Naive thymus-derived CD4-positive, alpha-beta T cell (primary cell): ENCODE measurements around the gene NLRP8. TPM values are rescaled to one million over a fixed set of nuclear protein-coding genes. Genes with fewer than 3 reads are reported as not detected.
"Not testable (repeated sequence)": the region's sequence is repeated elsewhere in the genome, so short reads cannot be mapped to it uniquely, and the experiment has no call there.

ENCODE experiments used
- ATAC-seq: fragments of 150-1000 bp; cut with Tn5 transposase; 2 replicates; pipeline ENCODE4 v1.10.0; 2021; ENCODE audit warnings: mild to moderate bottlenecking, moderate library complexity
- CTCF ChIA-PET: fragments of 350-600 bp; sonication (Branson Sonifier 250); formaldehyde crosslinking; loops from one replicate; lab custom pipeline; 2021; ENCODE audit warnings: antibody characterized with exemption; lab: Charles Lee
- POLR2A ChIA-PET: fragments of 350-600 bp; sonication (Branson Sonifier 250); formaldehyde crosslinking; loops from one replicate; lab custom pipeline; 2021; ENCODE audit warnings: antibody characterized with exemption, inconsistent platforms; lab: Charles Lee
- DNase-seq, 9 donors: peaks; one replicate each; pipeline versions ENCODE4 v3.0.0 to v3.0.0-alpha.2; 2020 to 2022; ENCODE audit warnings: mixed read lengths in 1 of 9
- H3K27ac ChIP-seq: one replicate; pipeline ENCODE4 v1.7.0; 2013; ENCODE audit warnings: mild to moderate bottlenecking, low read depth, low read length, moderate library complexity
- H3K27me3 ChIP-seq, 2 donors: one replicate each; pipeline ENCODE4 v1.7.0; 2013; ENCODE audit warnings: low read length in 2 of 2, mild to moderate bottlenecking in 2 of 2, moderate library complexity in 2 of 2; ENCODE audit not compliant: control insufficient read depth in 2 of 2, insufficient read depth in 2 of 2
- H3K36me3 ChIP-seq, 3 experiments: 1 replicate in 2 of 3; 2 replicates in 1 of 3; pipeline ENCODE4 v1.7.0; 2013; ENCODE audit warnings: low read length in 3 of 3, mild to moderate bottlenecking in 3 of 3, moderate library complexity in 1 of 3; ENCODE audit not compliant: insufficient read depth in 3 of 3, control insufficient read depth in 2 of 3
- H3K4me1 ChIP-seq, 2 donors: one replicate each; pipeline ENCODE4 v1.7.0; 2013; ENCODE audit warnings: low read length in 2 of 2, mild to moderate bottlenecking in 2 of 2, moderate library complexity in 1 of 2; ENCODE audit not compliant: control insufficient read depth in 2 of 2, insufficient read depth in 2 of 2
- H3K4me3 ChIP-seq: 2 replicates; pipeline ENCODE4 v1.7.0; 2013; ENCODE audit warnings: mild to moderate bottlenecking, low read length
- H3K9me3 ChIP-seq, 3 experiments: 1 replicate in 2 of 3; 2 replicates in 1 of 3; pipeline ENCODE4 v1.7.0; 2013; ENCODE audit warnings: low read length in 3 of 3; ENCODE audit not compliant: control insufficient read depth in 2 of 3
- H3K27ac Mint-ChIP-seq, 9 donors: one replicate each; pipeline ENCODE4 v1.8.0; 2020 to 2022; ENCODE audit warnings: mixed read lengths in 9 of 9, mild to moderate bottlenecking in 8 of 9, moderate library complexity in 5 of 9, inconsistent platforms in 2 of 9
- H3K27me3 Mint-ChIP-seq, 5 donors: one replicate each; pipeline ENCODE4 v1.8.0; 2021 to 2022; ENCODE audit warnings: mixed read lengths in 5 of 5, mild to moderate bottlenecking in 1 of 5
- H3K36me3 Mint-ChIP-seq, 5 donors: one replicate each; pipeline ENCODE4 v1.8.0; 2020 to 2022; ENCODE audit warnings: mixed read lengths in 5 of 5, mild to moderate bottlenecking in 3 of 5, inconsistent platforms in 1 of 5
- H3K4me1 Mint-ChIP-seq, 7 donors: one replicate each; pipeline ENCODE4 v1.8.0; 2020 to 2022; ENCODE audit warnings: mixed read lengths in 7 of 7, mild to moderate bottlenecking in 3 of 7, inconsistent platforms in 1 of 7
- H3K4me3 Mint-ChIP-seq, 10 donors: one replicate each; pipeline ENCODE4 v1.8.0; 2020 to 2022; ENCODE audit warnings: mild to moderate bottlenecking in 10 of 10, mixed read lengths in 10 of 10, moderate library complexity in 6 of 10, inconsistent platforms in 2 of 10
- H3K9me3 Mint-ChIP-seq, 11 donors: one replicate each; pipeline ENCODE4 v1.8.0; 2020 to 2022; ENCODE audit warnings: mixed read lengths in 11 of 11, mild to moderate bottlenecking in 4 of 11, inconsistent platforms in 1 of 11, moderate library complexity in 1 of 11
- intact Hi-C, 2 donors: fragments of 100-400 bp; cut with micrococcal nuclease; formaldehyde crosslinking; loops; one replicate each; pipeline ENCODE4 v1.15.1; 2023
- polyA plus RNA-seq, 2 donors: library from polyadenylated mRNA; unstranded; fragments of 300-500 nt; fragmentation: Illumina TruSeq; gene quantifications; one replicate each; pipeline ENCODE4 v1.2.3, GENCODE V29; 2021
- total RNA-seq, 6 experiments: library from RNA in 5 of 6; stranded (reverse) in 5 of 6; gene quantifications; 1 replicate in 5 of 6; 2 replicates in 1 of 6; pipeline ENCODE4 v1.2.3 and lab custom pipeline; 2021 to 2026

NLRP8 gene
- total and polyA plus RNA-seq, 7 experiments from 2014 or later = not detected

- Mint-ChIP-seq H3K9me3 (peaks cover 14 to 57% (median 32%) of the 10 kb centered on the region in 11 donors), H3K4me1 (no peaks in the 10 kb centered on the region), H3K36me3 (peaks cover 0 to 8% (median 4%) of the 10 kb centered on the region in 5 donors), H3K27me3 (peaks cover 0 to 14% (median 0%) of the 10 kb centered on the region in 5 donors), H3K27ac (no peak overlapping the region), H3K4me3 (no peak overlapping the region)
- Histone ChIP-seq H3K9me3 (no peaks in the 10 kb centered on the region), H3K4me1 (no peaks in the 10 kb centered on the region), H3K27me3 (no peaks in the 10 kb centered on the region), H3K27ac (no peak overlapping the region), H3K4me3 (no peak overlapping the region), H3K36me3 (no peaks in the 10 kb centered on the region)
- ChIA-PET POLR2A (no interaction called here), CTCF (no interaction called here)
- DNase-seq (no peak), ATAC-seq (no peak)
- intact Hi-C loops = no loop called here
These were observed 45.9 kb downstream of the NLRP8 start for GRCh38 chr19:55993492-55993891.

- ATAC-seq (no peak), DNase-seq (no peak)
- Mint-ChIP-seq H3K27me3 (peaks cover 0 to 13% (median 8%) of the 10 kb centered on the region in 5 donors), H3K4me3 (no peak overlapping the region), H3K36me3 (peaks cover 0 to 16% (median 0%) of the 10 kb centered on the region in 5 donors), H3K9me3 (peaks cover 3 to 81% (median 27%) of the 10 kb centered on the region in 11 donors), H3K4me1 (no peaks in the 10 kb centered on the region), H3K27ac (no peak overlapping the region)
- Histone ChIP-seq H3K27me3 (no peaks in the 10 kb centered on the region), H3K36me3 (no peaks in the 10 kb centered on the region), H3K9me3 (peaks cover 0 to 7% (median 0%) of the 10 kb centered on the region in 3 experiments), H3K4me1 (no peaks in the 10 kb centered on the region), H3K4me3 (no peak overlapping the region), H3K27ac (no peak overlapping the region)
- ChIA-PET CTCF (no interaction called here), POLR2A (no interaction called here)
- intact Hi-C loops = no loop called here
These were observed 67.1 kb downstream of the NLRP8 start for GRCh38 chr19:56014765-56015164.

- ATAC-seq (no peak), DNase-seq (no peak)
- H3K4me1 ChIP-seq = no peaks in the 10 kb centered on the region
- peaks cover 0 to 16% (median 0%) of the 10 kb centered on the region in 5 donors for H3K36me3 Mint-ChIP-seq
- no peak overlapping the region for H3K4me3 ChIP-seq
- ChIA-PET CTCF (no interaction called here), POLR2A (no interaction called here)
- intact Hi-C loops = no loop called here
- no peak overlapping the region for H3K27ac ChIP-seq
- H3K27me3 Mint-ChIP-seq = peaks cover 0 to 13% (median 8%) of the 10 kb centered on the region in 5 donors
- H3K9me3 ChIP-seq = peaks cover 0 to 3% (median 0%) of the 10 kb centered on the region in 3 experiments
- no peaks in the 10 kb centered on the region for H3K27me3 ChIP-seq
- H3K4me1 Mint-ChIP-seq = no peaks in the 10 kb centered on the region
- H3K9me3 Mint-ChIP-seq = peaks cover 3 to 79% (median 26%) of the 10 kb centered on the region in 11 donors
- H3K27ac Mint-ChIP-seq = no peak overlapping the region
- no peaks in the 10 kb centered on the region for H3K36me3 ChIP-seq
- no peak overlapping the region for H3K4me3 Mint-ChIP-seq
These were observed 68.1 kb downstream of the NLRP8 start for GRCh38 chr19:56015756-56016155.

GRCh38 chr19:56019325-56019724 is 71.7 kb downstream of the NLRP8 start:
- H3K4me3 ChIP-seq, H3K4me1 Mint-ChIP-seq, CTCF ChIA-PET, DNase-seq, H3K27ac Mint-ChIP-seq, H3K9me3 ChIP-seq, H3K27ac ChIP-seq, POLR2A ChIA-PET, H3K36me3 ChIP-seq, H3K27me3 ChIP-seq, ATAC-seq, H3K4me3 Mint-ChIP-seq, intact Hi-C loops, H3K4me1 ChIP-seq: not testable (repeated sequence)
- Mint-ChIP-seq H3K36me3 (peaks cover 0 to 16% (median 0%) of the 10 kb centered on the region in 5 donors), H3K9me3 (peaks cover 5 to 77% (median 16%) of the 10 kb centered on the region in 11 donors), H3K27me3 (peaks cover 0 to 27% (median 14%) of the 10 kb centered on the region in 5 donors)

GRCh38 chr19:56020355-56020975 is 72.8 kb downstream of the NLRP8 start:
- H3K27ac Mint-ChIP-seq, H3K4me3 ChIP-seq, DNase-seq, H3K27ac ChIP-seq, CTCF ChIA-PET, H3K9me3 ChIP-seq, H3K36me3 ChIP-seq, H3K4me1 ChIP-seq, H3K27me3 ChIP-seq, H3K4me1 Mint-ChIP-seq, POLR2A ChIA-PET, H3K4me3 Mint-ChIP-seq, ATAC-seq, intact Hi-C loops: not testable (repeated sequence)
- Mint-ChIP-seq H3K9me3 (peaks cover 5 to 69% (median 13%) of the 10 kb centered on the region in 11 donors), H3K27me3 (peaks cover 0 to 30% (median 16%) of the 10 kb centered on the region in 5 donors), H3K36me3 (peaks cover 0 to 16% (median 0%) of the 10 kb centered on the region in 5 donors)

- Histone ChIP-seq H3K4me3 (no peak overlapping the region), H3K27ac (no peak overlapping the region), H3K4me1 (no peaks in the 10 kb centered on the region), H3K27me3 (no peaks in the 10 kb centered on the region), H3K36me3 (no peaks in the 10 kb centered on the region), H3K9me3 (no peaks in the 10 kb centered on the region)
- no peak for ATAC-seq
- Mint-ChIP-seq H3K36me3 (peaks cover 0 to 4% (median 0%) of the 10 kb centered on the region in 5 donors), H3K4me3 (no peak overlapping the region), H3K27ac (no peak overlapping the region), H3K4me1 (no peaks in the 10 kb centered on the region), H3K27me3 (peaks cover 0 to 18% (median 7%) of the 10 kb centered on the region in 5 donors), H3K9me3 (peaks cover 0 to 44% (median 13%) of the 10 kb centered on the region in 11 donors)
- CTCF ChIA-PET = no interaction called here
- DNase-seq = no peak
- intact Hi-C loops = no loop called here
- POLR2A ChIA-PET = no interaction called here
These were observed 79.1 kb downstream of the NLRP8 start for GRCh38 chr19:56026769-56027168.
